K562 (cell line): ENCODE data around the gene MSANTD1. TPM values are rescaled to one million over a fixed set of nuclear protein-coding genes. Genes with fewer than 3 reads are reported as not detected.

Source experiments
- ATAC-seq: fragments of 200-7000 bp; cut with Tn5 transposase; 3 replicates; pipeline ENCODE4 v1.9.1; 2020; ENCODE audit warnings: moderate library complexity
- BruUV-seq: library from RNA; stranded (reverse); fragments of 400-500 nt; replicated peaks from 2 replicates; lab custom pipeline; 2021; lab: Mats Ljungman, UMichigan
- CTCF ChIA-PET: fragments of 300-600 bp; formaldehyde crosslinking; extraction: SDS; loops from one replicate; lab custom pipeline; 2021; ENCODE audit warnings: low intra/inter-chr PET ratio; lab: Yijun Ruan, JAX
- POLR2A ChIA-PET: fragments of 300-600, 350-650 bp; sonication (Branson Sonifier 250); formaldehyde crosslinking; extraction: SDS; loops from one replicate; lab custom pipeline; 2021; ENCODE audit warnings: antibody characterized with exemption, inconsistent platforms; lab: Yijun Ruan, JAX
- DNase-seq, 4 experiments: peaks; one replicate each; pipeline versions ENCODE4 v3.0.0 to v3.0.0-alpha.2; 2011 to 2018; ENCODE audit warnings: low spot score in 3 of 4, mixed read lengths in 3 of 4; ENCODE audit errors: extremely low read depth in 1 of 4
- FAIRE-seq: peaks from 2 replicates; lab custom pipeline; 2011; peaks lifted over from hg19 to GRCh38; lab: Jason Lieb, UNC
- H2AFZ ChIP-seq: 2 replicates; pipeline ENCODE4 v1.6.0; 2011; ENCODE audit warnings: low read depth, low read length, control low read depth, inconsistent platforms
- H3K27ac ChIP-seq: fragments of 200-600 bp; 3 replicates; pipeline ENCODE4 v1.8.0; 2011; ENCODE audit warnings: low read depth, mild to moderate bottlenecking, control low read depth, inconsistent platforms, low read length, moderate library complexity, mixed read lengths; ENCODE audit errors: extremely low read depth
- H3K27me3 ChIP-seq, 2 experiments: fragments of 300-600 bp in 1 of 2; 2 replicates in 1 of 2; 3 replicates in 1 of 2; pipeline versions ENCODE4 v1.6.0 to v1.8.0; 2011; ENCODE audit warnings: inconsistent platforms in 2 of 2, low read length in 2 of 2, mild to moderate bottlenecking in 1 of 2, mixed read lengths in 1 of 2, moderate library complexity in 1 of 2; ENCODE audit not compliant: control insufficient read depth in 2 of 2, insufficient read depth in 2 of 2
- H3K36me3 ChIP-seq: fragments of 300-600 bp; 3 replicates; pipeline ENCODE4 v1.8.0; 2011; ENCODE audit warnings: mild to moderate bottlenecking, low read length, inconsistent platforms; ENCODE audit not compliant: control insufficient read depth, insufficient read depth
- H3K4me1 ChIP-seq, 2 experiments: fragments of 200-600 bp in 1 of 2; replicated peaks in 1 of 2; 2 replicates in 1 of 2; 3 replicates in 1 of 2; pipeline versions ENCODE4 v1.5.1 to v1.8.0; 2011; ENCODE audit warnings: inconsistent platforms in 2 of 2, low read length in 2 of 2, mild to moderate bottlenecking in 1 of 2, mixed read lengths in 1 of 2, moderate library complexity in 1 of 2; ENCODE audit not compliant: control insufficient read depth in 2 of 2, insufficient read depth in 2 of 2
- H3K4me2 ChIP-seq: 2 replicates; pipeline ENCODE4 v1.6.1; 2011; ENCODE audit warnings: low read length, control low read depth, inconsistent platforms, mixed read lengths; ENCODE audit not compliant: insufficient read depth
- H3K4me3 ChIP-seq: fragments of 200-600 bp; sonication (generic), shearing (Covaris generic); 2 replicates; pipeline ENCODE4 v1.5.1; 2016; ENCODE audit warnings: control low read depth, inconsistent platforms
- H3K79me2 ChIP-seq: fragments of 200-600 bp; 3 replicates; pipeline ENCODE4 v1.8.0; 2011; ENCODE audit warnings: low read length, inconsistent platforms; ENCODE audit not compliant: control insufficient read depth, insufficient read depth
- H3K9ac ChIP-seq, 2 experiments: 2 replicates each; pipeline versions ENCODE4 v1.6.0 to v1.6.1; 2011; ENCODE audit warnings: low read depth in 2 of 2, low read length in 2 of 2, control low read depth in 1 of 2, inconsistent platforms in 1 of 2, mild to moderate bottlenecking in 1 of 2, mixed read lengths in 1 of 2; ENCODE audit not compliant: insufficient read depth in 1 of 2
- H3K9me1 ChIP-seq: one replicate; pipeline ENCODE4 v1.6.0; 2011; ENCODE audit warnings: inconsistent platforms, mild to moderate bottlenecking, low read length, moderate library complexity; ENCODE audit not compliant: control insufficient read depth, insufficient read depth
- H3K9me3 ChIP-seq: replicated peaks from 2 replicates; pipeline ENCODE4 v1.5.1; 2011; ENCODE audit warnings: low read depth, low read length, inconsistent platforms; ENCODE audit not compliant: control insufficient read depth, insufficient read depth
- H4K20me1 ChIP-seq: replicated peaks from 2 replicates; pipeline ENCODE4 v1.6.1; 2011; ENCODE audit warnings: low read length, inconsistent platforms, mixed read lengths; ENCODE audit not compliant: control insufficient read depth, insufficient read depth
- BRF1 ChIP-seq: IDR thresholded peaks from 3 replicates; pipeline ENCODE4 v1.6.1; 2011; ENCODE audit warnings: borderline replicate concordance, mild to moderate bottlenecking; ENCODE audit not compliant: insufficient read length; ENCODE audit errors: extremely low read depth
- FOXK2 ChIP-seq, 2 experiments: fragments of 450-650 bp; IDR thresholded peaks in 1 of 2; conservative IDR thresholded peaks in 1 of 2; 2 replicates each; pipeline ENCODE4 v1.6.1; 2016; ENCODE audit warnings: low read depth in 2 of 2, mild to moderate bottlenecking in 1 of 2
- HDAC1 ChIP-seq, 2 experiments: fragments of 450-650 bp; IDR thresholded peaks; 2 replicates each; pipeline ENCODE4 v1.6.1; 2016 to 2017; ENCODE audit warnings: inconsistent platforms in 1 of 2, mild to moderate bottlenecking in 1 of 2, moderate library complexity in 1 of 2
- MCM2 ChIP-seq: fragments of 450-650 bp; IDR thresholded peaks from 2 replicates; pipeline ENCODE4 v1.6.1; 2017; ENCODE audit warnings: low read depth, mild to moderate bottlenecking
- SREBF2 ChIP-seq: sonication (generic); formaldehyde crosslinking; IDR thresholded peaks from 2 replicates; pipeline ENCODE4 v1.4.0; 2020; ENCODE audit warnings: mild to moderate bottlenecking, missing genetic modification reagents
- SUPT5H ChIP-seq: fragments of 450-650 bp; IDR thresholded peaks from 2 replicates; pipeline ENCODE4 v1.6.1; 2016
- ZFPM2 ChIP-seq: fragments of 250-450 bp; sonication (Bioruptor Pico); IDR thresholded peaks from 2 replicates; pipeline ENCODE4 v1.5.1; 2022; ENCODE audit warnings: mild to moderate bottlenecking
- ZNF766 ChIP-seq: fragments of 200-800 bp; sonication (Bioruptor generic); conservative IDR thresholded peaks from 2 replicates; pipeline ENCODE4 v1.6.1; 2016; ENCODE audit warnings: missing genetic modification characterization, missing compliant biosample characterization
- WGBS: fragments of 100-300 bp; shearing (Covaris generic); methylation state at CpG from one replicate; pipeline ENCODE4 v1.1.6; 2016; ENCODE audit warnings: low coverage, mixed read lengths; ENCODE audit not compliant: insufficient coverage; ENCODE audit errors: missing lambda C conversion rate; 5-methylcytosine and 5-hydroxymethylcytosine counted together
- in situ Hi-C: fragments of 300-500 bp; cut with MboI; formaldehyde crosslinking; loops from 4 replicates; pipeline ENCODE4 v1.15.0; 2018; ENCODE audit warnings: inconsistent platforms, mixed read lengths
- intact Hi-C: fragments of 100-400 bp; cut with micrococcal nuclease; formaldehyde crosslinking; loops from 2 replicates; pipeline ENCODE4 v1.14.2; 2022
- polyA plus RNA-seq, 8 experiments: library from polyadenylated mRNA; depleted of rRNA in 4 of 8; stranded (reverse) in 5 of 8; unstranded in 3 of 8; fragments of >200 nt; fragmentation: Nextera tagmentation in 2 of 8; fragmentation: Illumina TruSeq in 1 of 8; extraction: Ambion mirVana in 2 of 8; extraction: Trizol in 1 of 8; gene quantifications; 2 replicates each; pipeline versions ENCODE4 v1.2.1 to v1.2.3, GENCODE V29; 2011 to 2014; ENCODE audit warnings: inconsistent platforms in 1 of 8, missing spikeins in 1 of 8
- total RNA-seq, 7 experiments: library from RNA; depleted of rRNA in 6 of 7; stranded (reverse); fragments of >200 nt in 6 of 7; fragmentation: Illumina TruSeq in 2 of 7; extraction: Trizol in 2 of 7; gene quantifications; 2 replicates each; pipeline versions ENCODE4 v1.2.1 to v1.2.3, GENCODE V29; 2011 to 2021; ENCODE audit warnings: low replicate concordance in 1 of 7

MSANTD1 gene
- total and polyA plus RNA-seq, 9 of the 15 experiments (the other 6 are each of a cell fraction or from before 2014, with no cell fraction given): 0.04 to 0.09 (median 0.07) TPM; not detected in 6

GRCh38 chr4:3207531-3208037 is 41.4 kb upstream of the MSANTD1 start:
- no peak for TF ChIP-seq ZFPM2 (CRISPR knock-in tag)
- TF ChIP-seq SREBF2: no peak
- no peak for TF ChIP-seq BRF1
- no peak for TF ChIP-seq ZNF766
- TF ChIP-seq SUPT5H: no peak
- TF ChIP-seq HDAC1 (IDR thresholded peaks at IDR 0.05): no peak
- TF ChIP-seq FOXK2 (conservative IDR thresholded peaks at IDR 0.05 in 1 of 2, IDR thresholded peaks at IDR 0.05 in 1 of 2; ENCODE audit: low read depth in 2 of 2): no peak
- no peak for TF ChIP-seq MCM2
- intact Hi-C loops: no loop called here
- H3K4me1 ChIP-seq: peaks cover 3% of the 10 kb centered on the region in 2 experiments; a peak in 1 of 5 replicates
- no peak overlapping the region for H3K27ac ChIP-seq
- CTCF ChIA-PET: no interaction called here
- H3K9ac ChIP-seq: no peak overlapping the region
- no peak for ATAC-seq
- no peak overlapping the region for H3K4me2 ChIP-seq
- no peaks in the 10 kb centered on the region for H3K27me3 ChIP-seq
- H3K36me3 ChIP-seq: peaks cover 52% of the 10 kb centered on the region; the same call in 2 of the 3 replicates
- H3K9me1 ChIP-seq: no peaks in the 10 kb centered on the region
- no peak overlapping the region for H3K4me3 ChIP-seq
- BruUV-seq: no TSS peak
- H4K20me1 ChIP-seq: no peaks in the 10 kb centered on the region
- 92% methylated on average over 4 of the region's 5 CpGs for WGBS
- DNase-seq: no peak
- H2AFZ ChIP-seq: no peak overlapping the region
- FAIRE-seq: no peak
- no peaks in the 10 kb centered on the region for H3K79me2 ChIP-seq
- in situ Hi-C loops: no loop called here
- no peaks in the 10 kb centered on the region for H3K9me3 ChIP-seq
- POLR2A ChIA-PET: no interaction called here
